HepG2 (cell line): ENCODE measurements around the gene C14orf180. TPM values are rescaled to one million over a fixed set of nuclear protein-coding genes. Genes with fewer than 3 reads are reported as not detected.

Experiments
- ATAC-seq: fragments of 200-7000 bp; cut with Tn5 transposase; 3 replicates; pipeline ENCODE4 v1.9.1; 2020; ENCODE audit warnings: mild to moderate bottlenecking, moderate library complexity
- BruUV-seq: library from RNA; stranded (reverse); fragments of 400-500 nt; replicated peaks from 2 replicates; lab custom pipeline; 2021; lab: Mats Ljungman, UMichigan
- CTCF ChIA-PET: fragments of 300-600 bp; formaldehyde crosslinking; extraction: SDS; loops from one replicate; lab custom pipeline; 2021; ENCODE audit warnings: low total read pairs, inconsistent platforms, low intra/inter-chr PET ratio; lab: Yijun Ruan, JAX
- POLR2A ChIA-PET: fragments of 350-600 bp; sonication (Branson Sonifier 250); formaldehyde crosslinking; loops from one replicate; lab custom pipeline; 2020; ENCODE audit warnings: antibody characterized with exemption, inconsistent platforms; lab: Yijun Ruan, JAX
- DNase-seq: peaks from one replicate; pipeline ENCODE4 v3.0.0-alpha.2; 2015; ENCODE audit warnings: low spot score
- FAIRE-seq: peaks from 3 replicates; lab custom pipeline; 2011; peaks lifted over from hg19 to GRCh38; lab: Jason Lieb, UNC
- H2AFZ ChIP-seq: one replicate; pipeline ENCODE4 v1.6.1; 2011; ENCODE audit warnings: low read length, inconsistent platforms
- H3K27ac ChIP-seq: fragments of 300-600 bp; 3 replicates; pipeline ENCODE4 v1.8.0; 2011; ENCODE audit warnings: mixed run types, mild to moderate bottlenecking, mixed read lengths, low read length, inconsistent platforms; ENCODE audit not compliant: insufficient read depth; ENCODE audit errors: extremely low read length
- H3K27me3 ChIP-seq, 2 experiments: fragments of 200-600 bp in 1 of 2; 2 replicates in 1 of 2; 3 replicates in 1 of 2; pipeline versions ENCODE4 v1.6.0 to v1.8.0; 2011; ENCODE audit warnings: low read length in 2 of 2, mild to moderate bottlenecking in 2 of 2, moderate library complexity in 2 of 2, inconsistent platforms in 1 of 2; ENCODE audit not compliant: insufficient read depth in 2 of 2, control insufficient read depth in 1 of 2
- H3K36me3 ChIP-seq, 2 experiments: fragments of 200-600 bp in 1 of 2; replicated peaks in 1 of 2; 2 replicates in 1 of 2; 3 replicates in 1 of 2; pipeline versions ENCODE4 v1.5.1 to v1.8.0; 2011; ENCODE audit warnings: low read length in 2 of 2, inconsistent platforms in 1 of 2; ENCODE audit not compliant: insufficient read depth in 2 of 2, control insufficient read depth in 1 of 2
- H3K4me1 ChIP-seq: 2 replicates; pipeline ENCODE4 v1.5.1; 2012; ENCODE audit warnings: low read length, inconsistent platforms; ENCODE audit not compliant: insufficient read depth
- H3K4me2 ChIP-seq: 2 replicates; pipeline ENCODE4 v1.6.0; 2011; ENCODE audit warnings: low read depth, low read length, inconsistent platforms
- H3K4me3 ChIP-seq, 3 experiments: fragments of 200-600 bp in 1 of 3; sonication (generic), shearing (Covaris generic) in 1 of 3; replicated peaks in 1 of 3; 2 replicates each; pipeline ENCODE4 v1.5.1; 2011 to 2016; ENCODE audit warnings: low read length in 3 of 3, inconsistent platforms in 2 of 3, low read depth in 2 of 3, mild to moderate bottlenecking in 2 of 3, control low read depth in 1 of 3, mixed read lengths in 1 of 3; ENCODE audit not compliant: insufficient read depth in 1 of 3
- H3K79me2 ChIP-seq: one replicate; pipeline ENCODE4 v1.6.1; 2011; ENCODE audit warnings: low read length, inconsistent platforms; ENCODE audit not compliant: insufficient read depth
- H3K9ac ChIP-seq: 2 replicates; pipeline ENCODE4 v1.6.0; 2011; ENCODE audit warnings: mild to moderate bottlenecking, low read depth, low read length, inconsistent platforms; ENCODE audit not compliant: insufficient read depth
- H3K9me3 ChIP-seq: 2 replicates; pipeline ENCODE4 v1.5.1; 2012; ENCODE audit warnings: mild to moderate bottlenecking, low read length
- H4K20me1 ChIP-seq: 2 replicates; pipeline ENCODE4 v1.6.0; 2011; ENCODE audit warnings: inconsistent platforms, mild to moderate bottlenecking, low read length, moderate library complexity; ENCODE audit not compliant: insufficient read depth
- MEIS2 ChIP-seq: sonication (generic); formaldehyde crosslinking; IDR thresholded peaks from 2 replicates; pipeline ENCODE4 v1.9.0; 2021; ENCODE audit warnings: mild to moderate bottlenecking, missing genetic modification reagents
- ZNF709 ChIP-seq: sonication (generic); formaldehyde crosslinking; IDR thresholded peaks from 2 replicates; pipeline ENCODE4 v1.5.0; 2020; ENCODE audit warnings: mild to moderate bottlenecking, missing genetic modification reagents
- WGBS: methylation state at CpG from one replicate; pipeline ENCODE4 v1.1.6; 2017; ENCODE audit warnings: low lambda C conversion rate; 5-methylcytosine and 5-hydroxymethylcytosine counted together
- in situ Hi-C: cut with HindIII; loops from 2 replicates; pipeline ENCODE4 v1.10.0; 2017; ENCODE audit warnings: low pct_unique_long_range_greater_than_20kb; ENCODE audit not compliant: extremely low pct_ligation_motif_present
- intact Hi-C: fragments of 100-400 bp; cut with micrococcal nuclease; formaldehyde crosslinking; loops from one replicate; pipeline ENCODE4 v1.10.0; 2022; ENCODE audit not compliant: unreplicated experiment
- polyA plus RNA-seq, 8 experiments: library from polyadenylated mRNA; depleted of rRNA in 3 of 8; stranded (reverse) in 7 of 8; unstranded in 1 of 8; fragments of >200 nt; fragmentation: Illumina TruSeq in 4 of 8; extraction: Trizol in 4 of 8; gene quantifications; 2 replicates each; pipeline versions ENCODE4 v1.2.1 to v1.2.3, GENCODE V29; 2011 to 2016; ENCODE audit warnings: low read depth in 4 of 8, missing spikeins in 1 of 8, mixed read lengths in 1 of 8; ENCODE audit not compliant: insufficient read depth in 1 of 8
- total RNA-seq, 5 experiments: library from RNA; depleted of rRNA; stranded (reverse); fragments of >200 nt; fragmentation: Illumina TruSeq; extraction: Trizol; gene quantifications; 2 replicates each; pipeline ENCODE4 v1.2.3, GENCODE V29; 2016; ENCODE audit warnings: low read depth in 1 of 5
- TF ChIP-seq, protein P1 (sequence below): sonication (generic); formaldehyde crosslinking; IDR thresholded peaks from 2 replicates; pipeline ENCODE4 v1.5.0; 2020; ENCODE audit warnings: missing genetic modification reagents, mild to moderate bottlenecking, borderline replicate concordance
- TF ChIP-seq, protein P2 (sequence below): fragments of 450-650 bp; IDR thresholded peaks from 2 replicates; pipeline ENCODE4 v1.6.1; 2016
- TF ChIP-seq, protein P3 (sequence below): sonication (generic); formaldehyde crosslinking; IDR thresholded peaks from 2 replicates; pipeline ENCODE4 v1.4.0; 2020; ENCODE audit warnings: missing genetic modification reagents; ENCODE audit errors: not compliant biosample characterization

Gene C14orf180
- total and polyA plus RNA-seq, 2 of the 13 experiments (the other 11 are each of a cell fraction or from before 2014, with no cell fraction given) = not detected

DNA sequence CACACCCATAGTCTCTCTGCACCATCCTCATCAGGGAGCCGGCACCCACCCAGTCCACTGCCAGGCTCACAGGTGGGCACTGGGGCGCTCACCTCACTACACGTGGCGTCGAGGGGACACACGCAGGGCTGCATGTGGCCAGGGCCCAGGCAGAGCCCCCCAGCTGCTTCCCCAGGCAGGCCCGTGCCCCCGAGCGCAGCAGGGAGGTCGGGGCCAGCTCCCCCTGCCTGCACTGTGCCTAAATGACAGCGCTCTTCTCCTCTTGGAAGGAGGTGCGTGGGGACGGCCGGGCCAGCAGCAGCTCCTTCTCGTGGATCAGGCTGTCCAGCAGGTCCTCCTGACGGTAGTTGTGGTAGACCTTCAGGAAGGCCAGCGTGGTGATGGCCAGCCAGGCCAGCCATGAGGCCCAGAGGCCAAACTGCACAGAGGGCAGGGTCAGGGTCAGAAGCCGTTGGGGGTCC lies 13.7 kb downstream of the C14orf180 start:
- CTCF ChIA-PET = no interaction called here

More for the DNA sequence above, 13.7 kb downstream of the C14orf180 start:
- Histone ChIP-seq H2AFZ (no peak overlapping the region), H3K36me3 (no peaks in the 10 kb centered on the region), H3K4me1 (no peaks in the 10 kb centered on the region), H4K20me1 (peaks cover 7% of the 10 kb centered on the region; the same call in 1 of the 2 replicates), H3K9me3 (no peaks in the 10 kb centered on the region), H3K27ac (no peak overlapping the region), H3K27me3 (peaks cover 21 to 75% of the 10 kb centered on the region in 2 experiments; a peak in 4 of 5 replicates), H3K79me2 (no peaks in the 10 kb centered on the region), H3K4me3 (no peak overlapping the region), H3K4me2 (no peak overlapping the region), H3K9ac (no peak overlapping the region)
- TF ChIP-seq, protein P1, sequence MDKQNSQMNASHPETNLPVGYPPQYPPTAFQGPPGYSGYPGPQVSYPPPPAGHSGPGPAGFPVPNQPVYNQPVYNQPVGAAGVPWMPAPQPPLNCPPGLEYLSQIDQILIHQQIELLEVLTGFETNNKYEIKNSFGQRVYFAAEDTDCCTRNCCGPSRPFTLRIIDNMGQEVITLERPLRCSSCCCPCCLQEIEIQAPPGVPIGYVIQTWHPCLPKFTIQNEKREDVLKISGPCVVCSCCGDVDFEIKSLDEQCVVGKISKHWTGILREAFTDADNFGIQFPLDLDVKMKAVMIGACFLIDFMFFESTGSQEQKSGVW (CRISPR knock-in tag) = no peak
- TF ChIP-seq ZNF709 (CRISPR knock-in tag) (no peak), MEIS2 (CRISPR knock-in tag) (no peak)
- TF ChIP-seq, protein P2, sequence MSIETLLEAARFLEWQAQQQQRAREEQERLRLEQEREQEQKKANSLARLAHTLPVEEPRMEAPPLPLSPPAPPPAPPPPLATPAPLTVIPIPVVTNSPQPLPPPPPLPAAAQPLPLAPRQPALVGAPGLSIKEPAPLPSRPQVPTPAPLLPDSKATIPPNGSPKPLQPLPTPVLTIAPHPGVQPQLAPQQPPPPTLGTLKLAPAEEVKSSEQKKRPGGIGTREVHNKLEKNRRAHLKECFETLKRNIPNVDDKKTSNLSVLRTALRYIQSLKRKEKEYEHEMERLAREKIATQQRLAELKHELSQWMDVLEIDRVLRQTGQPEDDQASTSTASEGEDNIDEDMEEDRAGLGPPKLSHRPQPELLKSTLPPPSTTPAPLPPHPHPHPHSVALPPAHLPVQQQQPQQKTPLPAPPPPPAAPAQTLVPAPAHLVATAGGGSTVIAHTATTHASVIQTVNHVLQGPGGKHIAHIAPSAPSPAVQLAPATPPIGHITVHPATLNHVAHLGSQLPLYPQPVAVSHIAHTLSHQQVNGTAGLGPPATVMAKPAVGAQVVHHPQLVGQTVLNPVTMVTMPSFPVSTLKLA = peak; percentile 58
- TF ChIP-seq, protein P3, sequence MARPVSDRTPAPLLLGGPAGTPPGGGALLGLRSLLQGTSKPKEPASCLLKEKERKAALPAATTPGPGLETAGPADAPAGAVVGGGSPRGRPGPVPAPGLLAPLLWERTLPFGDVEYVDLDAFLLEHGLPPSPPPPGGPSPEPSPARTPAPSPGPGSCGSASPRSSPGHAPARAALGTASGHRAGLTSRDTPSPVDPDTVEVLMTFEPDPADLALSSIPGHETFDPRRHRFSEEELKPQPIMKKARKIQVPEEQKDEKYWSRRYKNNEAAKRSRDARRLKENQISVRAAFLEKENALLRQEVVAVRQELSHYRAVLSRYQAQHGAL (CRISPR knock-in tag) = no peak
- WGBS = 0% methylated on average over 3 of the region's 18 CpGs
- FAIRE-seq (no peak), DNase-seq (no peak), ATAC-seq (no peak; the same call in 2 of the 3 replicates)
- in situ Hi-C loops = no loop called here
- no TSS peak for BruUV-seq
- intact Hi-C loops = no loop called here
- POLR2A ChIA-PET = no interaction called here
